Hematopoietic multipotent progenitor cell treated with erythropoietin and hydrocortisone succinate and interleukin-3 and kit ligand, for 4 days (in vitro differentiated cells): ENCODE results near the gene C18orf63.
A peak's percentile ranks its signal among the peaks of the same experiment; 100 is the strongest.
"Not testable (repeated sequence)": the region's sequence is repeated elsewhere in the genome, so short reads cannot be mapped to it uniquely, and the experiment has no call there.

Experiments used
- DNase-seq: peaks from one replicate; pipeline ENCODE4 v3.0.0-alpha.2; 2015

Gene C18orf63

GRCh38 chr18:74286856-74287255 lies 28.8 kb upstream of the C18orf63 start:
- DNase-seq: no peak

GRCh38 chr18:74288041-74288440 lies 27.6 kb upstream of the C18orf63 start:
- no peak for DNase-seq

- DNase-seq: no peak
Observed at GRCh38 chr18:74288730-74289129, 26.9 kb upstream of the C18orf63 start.

DNA sequence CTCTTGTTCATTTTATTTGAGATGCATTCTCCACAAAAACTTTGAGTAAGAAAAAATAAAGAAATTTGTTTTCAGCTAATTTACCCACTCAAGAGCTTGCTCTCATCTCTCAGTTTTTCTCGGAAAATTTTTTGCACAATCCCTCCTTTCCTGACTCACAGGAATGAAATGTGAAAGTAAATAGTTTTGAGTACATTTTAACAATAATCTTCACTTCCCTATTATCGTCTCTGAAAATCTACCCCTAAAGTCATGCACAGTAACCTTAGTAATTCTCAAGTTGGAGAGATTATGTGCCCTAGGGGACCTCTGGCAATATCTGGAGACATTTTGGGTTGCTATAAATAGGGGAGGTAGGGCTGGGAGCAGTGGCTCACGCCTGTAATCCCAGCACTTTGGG lies 26.5 kb upstream of the C18orf63 start:
- DNase-seq: no peak

- DNase-seq: no peak
Observed at GRCh38 chr18:74290021-74290420, 25.6 kb upstream of the C18orf63 start.

DNA sequence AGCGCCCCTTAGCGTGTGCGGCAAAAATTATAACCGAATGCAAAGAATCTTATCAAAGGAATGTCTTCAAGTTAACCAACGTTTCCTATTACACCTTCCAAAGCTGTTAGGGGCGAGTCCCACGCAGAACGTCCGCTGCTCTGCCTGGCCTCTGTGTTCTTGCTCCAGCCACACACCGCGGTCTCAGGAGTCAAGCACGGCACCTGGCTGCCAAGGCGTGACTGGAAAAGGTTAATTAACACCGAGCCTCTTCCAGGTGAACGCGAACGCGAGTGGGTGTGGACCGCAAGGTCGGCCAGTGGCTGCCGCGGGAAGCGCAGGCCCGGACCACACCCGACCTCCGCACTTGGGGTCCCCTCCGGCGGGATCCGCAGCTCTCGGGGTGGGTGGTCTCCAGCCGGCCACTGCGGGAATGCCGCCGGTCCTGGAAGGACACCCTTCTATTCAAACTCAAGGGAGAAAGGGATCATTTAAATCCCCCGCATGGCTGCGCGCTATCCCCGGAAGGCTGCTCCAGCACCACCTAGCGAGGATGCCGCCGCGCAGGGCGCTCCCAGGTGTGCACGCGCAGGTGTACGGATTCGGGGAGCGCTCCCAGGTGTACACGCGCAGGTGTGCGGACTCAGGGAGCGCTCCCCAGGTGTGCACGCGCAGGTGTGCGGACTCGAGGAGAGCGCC lies 24.7 kb upstream of the C18orf63 start:
- no peak for DNase-seq

- no peak for DNase-seq
Observed at GRCh38 chr18:74291472-74291770, 24.2 kb upstream of the C18orf63 start.

- DNase-seq: peak; percentile 98
Observed at GRCh38 chr18:74291771-74292540, 23.7 kb upstream of the C18orf63 start, which contains the start of gene CYB5A. TSS of gene CYB5A (minus strand) at chr18:74291963. CDS start at chr18:74291875, 88 bp downstream.

DNA sequence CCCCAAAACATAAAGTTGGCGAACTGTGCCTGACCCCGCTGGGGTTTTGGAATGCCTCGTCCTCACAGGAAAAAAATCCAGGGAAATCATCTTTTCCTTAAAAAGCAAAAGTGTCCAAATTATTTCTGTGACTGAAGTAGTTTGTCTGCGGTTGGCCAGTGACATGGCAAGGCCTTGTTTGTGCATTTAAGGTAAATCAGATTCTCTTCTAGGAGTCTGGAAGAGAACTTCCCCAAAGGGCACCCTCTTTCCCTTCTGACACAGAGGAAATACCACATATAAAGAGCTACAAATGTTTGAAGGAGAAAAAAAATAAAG lies 23.1 kb upstream of the C18orf63 start:
- no peak for DNase-seq

DNA sequence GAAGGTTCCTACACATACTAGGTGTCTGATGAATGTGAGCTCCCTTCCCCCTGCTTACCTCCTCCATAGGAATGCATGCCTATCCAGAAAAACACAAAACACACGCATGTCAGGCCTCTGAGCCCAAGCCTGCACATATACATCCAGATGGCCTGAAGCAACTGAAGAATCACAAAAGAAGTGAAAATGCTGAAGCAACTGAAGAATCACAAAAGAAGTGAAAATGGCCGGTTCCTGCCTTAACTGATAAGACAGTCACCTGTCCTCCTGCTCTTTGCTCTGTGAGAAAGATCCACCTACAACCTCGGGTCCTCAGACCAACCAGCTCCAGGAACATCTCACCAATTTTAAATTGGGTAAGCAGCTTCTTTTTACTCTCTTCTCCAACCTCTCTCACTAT lies 22.7 kb upstream of the C18orf63 start:
- not testable (repeated sequence) for DNase-seq

GRCh38 chr18:74294526-74294925 lies 21.1 kb upstream of the C18orf63 start:
- DNase-seq: no peak

DNA sequence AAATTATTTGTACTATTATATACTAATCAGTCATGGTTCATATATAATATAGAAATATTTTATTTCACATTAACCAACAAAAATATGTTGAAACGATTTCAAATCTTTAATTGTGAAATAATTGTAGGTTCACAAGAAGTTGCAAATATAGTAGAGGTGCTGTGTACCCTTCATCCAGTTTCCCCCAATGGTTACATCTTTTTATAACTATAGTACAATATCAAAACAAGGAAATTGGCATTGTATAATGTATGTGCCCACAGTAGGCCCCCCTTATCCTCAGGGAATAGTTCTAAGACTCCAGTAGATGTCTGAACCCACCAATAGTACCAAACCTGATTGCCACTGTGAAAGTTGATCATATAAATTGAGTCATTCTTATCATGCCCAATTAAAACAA lies 16.5 kb upstream of the C18orf63 start:
- DNase-seq: no peak

DNA sequence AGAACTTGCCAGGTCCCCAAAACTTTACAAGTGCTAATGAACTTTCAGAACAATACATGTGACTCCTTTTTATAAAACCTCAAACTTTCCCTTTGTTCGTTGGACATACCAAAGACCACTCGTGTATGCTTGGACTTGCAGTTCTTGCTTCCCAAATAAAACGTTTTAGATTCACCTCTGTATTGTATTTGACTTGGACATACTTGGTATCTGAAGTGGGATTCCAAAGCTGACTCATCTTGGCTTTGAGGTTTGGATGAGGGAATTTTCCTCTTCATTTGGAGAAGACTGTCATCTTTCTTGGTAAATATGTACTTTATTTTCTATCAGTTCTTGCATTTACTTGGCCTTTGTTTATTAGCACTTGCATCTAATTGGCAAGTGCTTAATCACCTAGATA lies 15.9 kb upstream of the C18orf63 start:
- DNase-seq: no peak

- no peak for DNase-seq
Observed at GRCh38 chr18:74303306-74303705, 12.3 kb upstream of the C18orf63 start.

DNA sequence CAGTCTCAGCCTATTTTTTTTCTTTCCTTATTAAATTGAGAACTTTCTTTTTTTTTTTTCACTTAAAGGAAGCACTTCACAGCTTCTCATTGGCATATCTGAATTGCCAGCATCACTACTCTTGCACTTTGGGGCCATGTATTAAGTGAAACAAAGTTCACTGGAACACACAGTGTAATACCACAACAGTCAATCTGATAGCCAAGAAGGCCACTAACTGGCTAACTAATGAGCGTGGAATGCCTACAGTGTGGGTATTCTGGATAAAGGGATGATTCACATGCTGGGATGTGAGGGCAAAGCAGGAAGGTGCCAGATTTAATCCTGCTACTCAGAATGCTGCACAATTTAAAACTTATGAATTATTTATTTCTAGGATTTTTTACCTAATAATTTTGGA lies 11.7 kb upstream of the C18orf63 start:
- no peak for DNase-seq

DNA sequence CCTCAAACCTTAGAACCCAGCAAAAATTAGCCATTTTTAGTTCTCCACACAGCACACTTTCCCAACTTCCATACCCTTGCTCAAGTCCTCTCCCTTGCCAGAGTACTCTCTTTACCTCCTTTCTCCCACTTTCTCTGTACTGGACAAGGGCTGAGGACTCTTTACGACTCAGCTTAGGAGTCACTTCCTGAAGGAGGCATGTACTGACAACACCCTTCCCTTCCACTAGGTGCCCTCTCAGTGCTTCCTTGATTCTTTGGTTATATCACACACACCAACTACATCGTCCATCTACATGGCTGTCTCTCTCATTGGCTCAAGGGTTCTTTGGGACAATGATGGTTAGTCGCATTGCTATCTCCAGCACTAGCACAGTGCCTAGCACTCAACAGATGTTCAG lies 5.2 kb upstream of the C18orf63 start:
- DNase-seq: peak; percentile 68

- DNase-seq: no peak
Observed at GRCh38 chr18:74311000-74311399, 4.6 kb upstream of the C18orf63 start.

DNA sequence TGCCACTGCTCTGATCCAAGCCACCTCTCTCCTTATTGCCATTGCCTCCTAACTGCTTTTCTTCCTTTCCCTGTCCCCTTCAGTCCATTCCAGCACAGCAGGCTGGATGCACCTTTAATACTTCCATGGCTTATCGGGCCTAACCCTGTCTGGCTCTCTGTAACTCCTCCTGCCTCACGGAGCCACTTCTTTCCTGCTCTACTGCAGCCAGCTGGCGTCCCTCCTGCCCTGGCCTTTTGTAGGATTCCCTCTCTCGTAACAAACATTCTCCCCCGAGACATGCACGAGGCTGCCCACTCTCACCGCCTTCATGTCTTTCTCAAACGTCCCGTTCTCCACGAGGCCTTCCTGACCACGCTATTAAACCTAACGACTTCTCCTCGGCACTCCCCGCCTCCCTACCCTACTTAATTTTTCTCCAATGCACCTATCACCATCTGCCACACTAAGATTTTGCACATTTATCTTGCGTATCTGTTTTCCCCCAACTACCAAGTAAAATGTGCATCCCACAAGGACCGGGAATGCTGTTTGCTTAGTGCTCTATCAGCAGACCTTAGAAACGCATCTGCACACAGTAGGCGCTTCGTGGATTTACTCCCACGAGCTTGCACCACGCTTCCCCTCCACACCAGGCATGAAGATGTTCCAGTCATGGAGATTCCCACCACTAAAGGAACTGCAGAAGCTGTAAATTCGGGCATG lies 728 bp upstream of the C18orf63 start:
- no peak for DNase-seq

- no peak for DNase-seq
Observed at GRCh38 chr18:74316257-74317170, 875 bp downstream of the C18orf63 start.

DNA sequence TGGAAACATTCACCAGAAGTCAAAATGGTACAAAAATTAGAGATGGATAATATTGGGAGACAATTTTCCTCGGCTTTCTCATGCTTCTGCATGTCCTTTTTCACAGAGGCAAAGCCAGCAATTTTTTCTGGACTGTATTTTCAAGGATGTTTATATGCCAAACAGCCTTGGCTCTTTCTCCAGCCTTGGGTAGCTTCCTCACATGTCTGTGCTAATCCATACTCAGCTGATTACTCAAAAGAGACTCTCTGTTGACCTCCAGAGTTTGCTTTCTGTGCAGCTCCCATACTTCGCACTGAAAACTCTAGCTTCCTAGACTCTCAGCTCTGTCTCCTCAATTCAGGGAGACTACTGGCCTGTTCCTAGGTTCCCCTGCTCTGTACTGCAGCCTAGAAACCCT lies 10.6 kb downstream of the C18orf63 start:
- no peak for DNase-seq

DNA sequence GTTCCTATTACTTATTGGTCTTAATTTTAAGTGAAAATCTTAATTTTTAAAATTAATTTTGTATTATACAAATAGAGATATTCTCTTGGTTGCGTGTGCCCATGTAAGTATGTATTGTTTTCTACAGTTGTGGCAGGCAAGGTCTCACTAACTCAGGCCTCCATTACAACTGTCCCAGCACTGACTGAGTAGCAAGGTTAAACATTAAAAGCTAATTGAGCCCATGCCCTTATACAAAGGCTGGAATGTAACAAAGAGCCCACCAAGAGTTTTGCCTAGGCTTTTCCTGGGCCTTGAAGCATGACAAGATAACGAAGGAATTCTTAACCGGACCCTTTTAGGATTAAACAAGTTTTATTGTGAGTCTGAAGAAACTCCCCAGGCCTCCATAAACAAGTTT lies 11.2 kb downstream of the C18orf63 start:
- DNase-seq: not testable (repeated sequence)

DNA sequence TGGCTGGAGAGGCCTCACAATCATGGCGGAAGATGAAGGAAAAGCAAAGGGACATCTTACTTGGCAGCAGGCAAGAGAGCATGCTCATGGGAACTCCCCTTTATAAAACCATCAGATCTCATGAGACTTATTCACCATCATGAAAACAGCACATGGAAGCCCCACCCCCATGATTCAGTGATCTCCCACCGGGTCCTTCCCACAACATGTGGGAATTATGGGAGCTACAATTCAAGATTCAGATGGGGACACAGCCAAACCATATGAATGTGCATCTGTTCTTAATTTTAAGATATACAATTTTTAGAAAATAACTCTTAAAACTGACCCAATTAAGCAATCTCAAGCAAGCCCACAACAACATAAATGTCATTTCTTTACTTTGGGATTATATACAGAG lies 12.6 kb downstream of the C18orf63 start:
- DNase-seq: no peak

- DNase-seq: no peak
Observed at GRCh38 chr18:74329688-74330205, 14.1 kb downstream of the C18orf63 start.
